Measurements from ENCODE around the gene CDYL2. TPM values are rescaled to one million over a fixed set of nuclear protein-coding genes. Genes with fewer than 3 reads are reported as not detected.

Gene CDYL2
- total RNA-seq, 1 experiment from 2014 or later, result 7.6 TPM

DNA sequence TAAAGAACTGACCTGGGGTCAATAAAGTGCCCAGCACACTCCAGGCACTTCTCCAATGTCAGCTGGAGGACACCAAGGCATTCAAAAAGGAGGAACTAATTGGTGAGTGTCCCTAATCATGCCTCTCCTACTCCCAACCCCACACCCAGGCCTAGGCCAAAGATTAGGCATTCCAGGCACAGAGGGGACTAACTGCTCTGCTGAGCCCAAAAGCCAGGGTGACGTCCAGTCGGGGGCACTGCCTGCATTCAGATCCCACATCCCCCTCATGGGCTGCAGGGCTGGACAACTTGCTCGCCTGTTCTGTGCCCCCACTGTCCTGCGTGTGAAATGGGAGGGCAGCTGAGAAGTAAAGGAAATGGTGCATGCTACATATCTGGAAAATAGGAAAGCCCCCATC, 148.2 kb downstream of the CDYL2 start:
- ATAC-seq, result no peak
- no peak for DNase-seq
- Histone ChIP-seq H3K4me3 (ENCODE audit: low read length) (no peak overlapping the region), H3K36me3 (ENCODE audit: low read depth, low read length) (no peaks in the 10 kb centered on the region), H3K27me3 (ENCODE audit: low read length) (no peaks in the 10 kb centered on the region), H3K27ac (ENCODE audit: low read length) (no peak overlapping the region), H3K4me1 (ENCODE audit: insufficient read depth, low read length) (no peaks in the 10 kb centered on the region), H3K79me2 (ENCODE audit: low read length) (no peaks in the 10 kb centered on the region), H4K20me1 (ENCODE audit: low read length) (no peaks in the 10 kb centered on the region), H3K4me2 (ENCODE audit: low read length) (no peak overlapping the region), H3K9me3 (ENCODE audit: low read length) (no peaks in the 10 kb centered on the region), H2AFZ (ENCODE audit: low read length) (no peak overlapping the region), H3K9ac (ENCODE audit: low read length) (no peak overlapping the region), H3F3A (ENCODE audit: low read length, unreplicated experiment) (no peaks in the 10 kb centered on the region), H3K9me2 (replicated peaks; ENCODE audit: low read length) (no peaks in the 10 kb centered on the region)
- no peak for TF ChIP-seq EZH2phosphoT487 (IDR thresholded peaks at IDR 0.05; ENCODE audit: borderline replicate concordance, low read length)
- no peak for TF ChIP-seq EZH2 (IDR thresholded peaks at IDR 0.05; ENCODE audit: low read length, unreplicated experiment)
- TF ChIP-seq, protein P1, sequence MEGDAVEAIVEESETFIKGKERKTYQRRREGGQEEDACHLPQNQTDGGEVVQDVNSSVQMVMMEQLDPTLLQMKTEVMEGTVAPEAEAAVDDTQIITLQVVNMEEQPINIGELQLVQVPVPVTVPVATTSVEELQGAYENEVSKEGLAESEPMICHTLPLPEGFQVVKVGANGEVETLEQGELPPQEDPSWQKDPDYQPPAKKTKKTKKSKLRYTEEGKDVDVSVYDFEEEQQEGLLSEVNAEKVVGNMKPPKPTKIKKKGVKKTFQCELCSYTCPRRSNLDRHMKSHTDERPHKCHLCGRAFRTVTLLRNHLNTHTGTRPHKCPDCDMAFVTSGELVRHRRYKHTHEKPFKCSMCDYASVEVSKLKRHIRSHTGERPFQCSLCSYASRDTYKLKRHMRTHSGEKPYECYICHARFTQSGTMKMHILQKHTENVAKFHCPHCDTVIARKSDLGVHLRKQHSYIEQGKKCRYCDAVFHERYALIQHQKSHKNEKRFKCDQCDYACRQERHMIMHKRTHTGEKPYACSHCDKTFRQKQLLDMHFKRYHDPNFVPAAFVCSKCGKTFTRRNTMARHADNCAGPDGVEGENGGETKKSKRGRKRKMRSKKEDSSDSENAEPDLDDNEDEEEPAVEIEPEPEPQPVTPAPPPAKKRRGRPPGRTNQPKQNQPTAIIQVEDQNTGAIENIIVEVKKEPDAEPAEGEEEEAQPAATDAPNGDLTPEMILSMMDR (conservative IDR thresholded peaks at IDR 0.05; ENCODE audit: low read depth, low read length), result no peak
- ChIA-PET POLR2A (ENCODE audit: unreplicated experiment) (no interaction called here), CTCF (no interaction called here)
- no TSS peak for BruUV-seq (replicated peaks)
- intact Hi-C loops (cut with micrococcal nuclease), result no loop called here

DNA sequence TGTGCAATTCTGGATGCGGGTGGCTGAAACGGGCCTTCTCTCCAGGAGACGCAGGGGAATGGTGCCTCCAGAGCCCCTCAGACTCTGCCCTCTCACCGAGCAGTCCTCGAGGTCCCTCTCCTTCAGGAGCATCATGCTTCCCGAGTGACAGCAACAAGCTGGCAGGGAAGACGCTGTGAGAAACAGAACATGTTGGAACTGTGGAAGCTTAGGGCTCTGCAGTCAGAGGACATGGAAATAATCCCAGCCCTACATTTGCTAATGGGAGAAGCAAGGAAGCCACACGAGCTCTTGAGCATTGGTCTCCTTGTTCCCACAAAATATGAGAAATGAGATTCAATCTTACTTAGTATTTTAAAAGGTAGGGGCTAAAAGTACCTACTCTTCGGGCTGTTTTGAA, 148.6 kb downstream of the CDYL2 start:
- Histone ChIP-seq H3F3A (ENCODE audit: low read length, unreplicated experiment) (no peaks in the 10 kb centered on the region), H3K9me3 (ENCODE audit: low read length) (no peaks in the 10 kb centered on the region), H4K20me1 (ENCODE audit: low read length) (no peaks in the 10 kb centered on the region), H3K79me2 (ENCODE audit: low read length) (no peaks in the 10 kb centered on the region), H3K27ac (ENCODE audit: low read length) (no peak overlapping the region), H3K36me3 (ENCODE audit: low read depth, low read length) (no peaks in the 10 kb centered on the region), H3K4me2 (ENCODE audit: low read length) (no peak overlapping the region), H3K4me1 (ENCODE audit: insufficient read depth, low read length) (no peaks in the 10 kb centered on the region), H3K9me2 (replicated peaks; ENCODE audit: low read length) (no peaks in the 10 kb centered on the region), H2AFZ (ENCODE audit: low read length) (no peak overlapping the region), H3K9ac (ENCODE audit: low read length) (no peak overlapping the region), H3K27me3 (ENCODE audit: low read length) (no peaks in the 10 kb centered on the region), H3K4me3 (ENCODE audit: low read length) (no peak overlapping the region)
- ChIA-PET POLR2A (ENCODE audit: unreplicated experiment) (no interaction called here), CTCF (no interaction called here)
- no peak for DNase-seq
- TF ChIP-seq, protein P1 (conservative IDR thresholded peaks at IDR 0.05; ENCODE audit: low read depth, low read length), result no peak
- TF ChIP-seq EZH2phosphoT487 (IDR thresholded peaks at IDR 0.05; ENCODE audit: borderline replicate concordance, low read length), result no peak
- no peak for TF ChIP-seq EZH2 (IDR thresholded peaks at IDR 0.05; ENCODE audit: low read length, unreplicated experiment)
- intact Hi-C loops (cut with micrococcal nuclease), result no loop called here
- no TSS peak for BruUV-seq (replicated peaks)
- ATAC-seq, result no peak

DNA sequence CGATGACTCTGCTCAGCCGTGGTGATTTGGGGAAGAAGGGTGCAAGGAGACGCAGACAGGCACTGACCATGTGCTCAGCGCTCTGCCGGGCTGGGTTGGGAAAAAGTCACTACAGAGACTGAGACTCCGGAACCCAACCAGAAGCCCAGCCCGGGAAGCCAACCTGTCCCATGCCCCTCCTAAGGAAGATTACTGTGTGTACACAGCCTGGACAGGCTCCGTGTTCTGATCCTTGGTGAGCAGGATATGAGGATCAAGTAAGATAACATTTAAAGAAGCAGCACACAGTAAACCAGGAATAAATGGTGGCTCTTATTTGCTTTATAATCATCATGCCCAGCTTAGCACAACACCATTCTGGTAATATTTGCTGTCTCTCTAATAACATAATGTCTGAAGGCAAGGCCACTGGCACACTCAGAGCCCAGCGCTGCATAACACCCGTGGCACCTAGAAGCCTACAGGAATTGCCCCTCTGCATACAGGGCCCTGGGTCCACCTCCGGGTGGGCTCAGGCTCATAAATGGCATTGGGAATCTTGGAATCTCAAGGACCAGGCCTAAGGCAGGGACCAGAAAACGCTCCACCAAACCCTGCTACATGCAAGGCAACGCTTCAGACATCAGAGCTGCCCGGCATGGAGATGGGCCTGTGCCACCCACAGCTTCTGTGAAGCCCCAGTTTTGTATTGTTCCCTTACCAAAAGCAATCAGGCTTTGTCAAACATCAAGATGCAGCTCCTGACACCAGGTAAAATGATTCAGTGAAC, 150.1 kb downstream of the CDYL2 start:
- BruUV-seq (replicated peaks), result no TSS peak
- POLR2A ChIA-PET (ENCODE audit: unreplicated experiment), result no interaction called here
- Histone ChIP-seq H3K9me3 (ENCODE audit: low read length) (no peaks in the 10 kb centered on the region), H3K36me3 (ENCODE audit: low read depth, low read length) (no peaks in the 10 kb centered on the region), H2AFZ (ENCODE audit: low read length) (no peak overlapping the region), H3K27ac (ENCODE audit: low read length) (no peak overlapping the region), H3K9me2 (replicated peaks; ENCODE audit: low read length) (no peaks in the 10 kb centered on the region), H3K27me3 (ENCODE audit: low read length) (no peaks in the 10 kb centered on the region), H3K79me2 (ENCODE audit: low read length) (no peaks in the 10 kb centered on the region), H3K4me2 (ENCODE audit: low read length) (no peak overlapping the region), H4K20me1 (ENCODE audit: low read length) (no peaks in the 10 kb centered on the region), H3K9ac (ENCODE audit: low read length) (no peak overlapping the region), H3K4me1 (ENCODE audit: insufficient read depth, low read length) (no peaks in the 10 kb centered on the region), H3K4me3 (ENCODE audit: low read length) (no peak overlapping the region), H3F3A (ENCODE audit: low read length, unreplicated experiment) (no peaks in the 10 kb centered on the region)
- TF ChIP-seq EZH2phosphoT487 (IDR thresholded peaks at IDR 0.05; ENCODE audit: borderline replicate concordance, low read length) (no peak), EZH2 (IDR thresholded peaks at IDR 0.05; ENCODE audit: low read length, unreplicated experiment) (no peak)
- TF ChIP-seq, protein P1 (conservative IDR thresholded peaks at IDR 0.05; ENCODE audit: low read depth, low read length), result no peak
- CTCF ChIA-PET, result no interaction called here
- DNase-seq, result no peak
- intact Hi-C loops (cut with micrococcal nuclease), result no loop called here
- no peak for ATAC-seq
